ENCODE data around the gene ANXA7. TPM values are rescaled to one million over a fixed set of nuclear protein-coding genes. Genes with fewer than 3 reads are reported as not detected.

The ANXA7 gene
- total RNA-seq, result 54.0 TPM
- polyA plus RNA-seq, result 103 TPM

DNA sequence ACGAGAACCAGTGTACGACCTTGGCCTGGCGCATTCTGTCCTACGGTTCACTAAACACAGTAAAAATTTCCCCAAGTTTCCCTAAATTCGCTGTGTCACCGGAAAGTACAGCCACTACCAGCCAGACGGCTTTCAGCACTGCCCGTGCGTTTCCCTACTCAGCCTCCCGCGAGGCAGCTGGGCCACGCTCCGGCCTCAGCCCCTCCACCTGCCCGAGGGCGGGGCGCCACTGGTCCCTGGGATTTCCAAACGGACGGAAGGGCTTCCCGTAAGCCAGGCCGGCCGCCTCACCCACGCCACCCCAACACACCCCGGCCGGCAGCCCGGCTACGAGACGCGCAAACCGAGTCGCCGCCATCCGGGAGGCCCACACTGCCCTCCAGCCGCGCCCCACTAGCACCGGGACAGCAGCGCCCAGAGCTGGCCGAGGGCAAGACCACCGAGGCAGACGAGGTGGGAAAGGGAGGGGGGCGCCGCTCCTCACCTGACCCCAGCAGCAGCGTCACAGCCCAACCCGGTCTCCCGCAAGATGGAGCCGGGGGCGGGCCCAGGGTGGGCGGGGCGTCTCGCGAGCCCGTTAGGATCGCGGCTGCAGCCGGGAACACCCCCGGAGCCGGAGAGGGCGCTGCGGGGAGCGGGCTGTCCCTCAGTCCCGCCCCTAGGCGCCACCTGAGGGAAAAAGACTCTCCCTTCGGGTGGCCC is at the start of gene ANXA7:
Gene ANXA7, minus strand, starts transcription at position 531 of the 702 bp plus-strand sequence. CDS start 13,202 bp downstream, outside the sequence.
- WGBS, result under 1% methylated on average over 62 of the region's 62 CpGs

DNA sequence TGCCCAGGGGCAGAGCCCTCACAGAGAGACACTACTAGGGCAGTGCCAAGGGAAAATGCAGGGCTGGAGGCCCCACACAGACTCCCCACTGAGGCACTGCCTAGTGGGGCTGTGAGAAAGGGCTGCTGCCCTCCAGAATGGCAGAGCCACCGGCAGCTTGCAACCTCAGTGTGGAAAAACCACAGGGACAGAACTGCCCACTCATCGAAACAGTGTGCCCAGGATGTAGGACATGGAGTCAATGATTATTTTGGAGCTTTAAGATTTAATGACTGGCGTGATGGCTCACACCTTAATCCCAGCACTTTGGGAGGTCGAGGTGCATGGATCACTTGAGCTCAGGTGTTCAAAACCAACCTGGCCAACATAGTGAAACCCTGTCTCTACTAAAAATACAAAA is 47.0 kb upstream of the ANXA7 start:
- DNase-seq (ENCODE audit: extremely low spot score), result no peak
- H3K4me1 ChIP-seq (ENCODE audit: insufficient read depth), result no peaks in the 10 kb centered on the region
- no peaks in the 10 kb centered on the region for H3K36me3 ChIP-seq (ENCODE audit: insufficient read depth)
- H3K27ac ChIP-seq (ENCODE audit: low read depth), result no peak overlapping the region
- H3K4me3 ChIP-seq (ENCODE audit: low read depth, low read length), result no peak overlapping the region
- WGBS, result 96% methylated on average over 4 of the region's 4 CpGs

More for the DNA sequence above, at the start of gene ANXA7:
- DNase-seq (ENCODE audit: extremely low spot score), result peak; percentile 79
- Histone ChIP-seq H3K27ac (ENCODE audit: low read depth) (peak within 1 kb of the TSS; percentile 97), H3K4me3 (ENCODE audit: low read depth, low read length) (peak within 1 kb of the TSS; percentile 83), H3K4me1 (ENCODE audit: insufficient read depth) (no peaks in the 10 kb centered on the region), H3K36me3 (ENCODE audit: insufficient read depth) (peaks cover 2% of the 10 kb centered on the region)

DNA sequence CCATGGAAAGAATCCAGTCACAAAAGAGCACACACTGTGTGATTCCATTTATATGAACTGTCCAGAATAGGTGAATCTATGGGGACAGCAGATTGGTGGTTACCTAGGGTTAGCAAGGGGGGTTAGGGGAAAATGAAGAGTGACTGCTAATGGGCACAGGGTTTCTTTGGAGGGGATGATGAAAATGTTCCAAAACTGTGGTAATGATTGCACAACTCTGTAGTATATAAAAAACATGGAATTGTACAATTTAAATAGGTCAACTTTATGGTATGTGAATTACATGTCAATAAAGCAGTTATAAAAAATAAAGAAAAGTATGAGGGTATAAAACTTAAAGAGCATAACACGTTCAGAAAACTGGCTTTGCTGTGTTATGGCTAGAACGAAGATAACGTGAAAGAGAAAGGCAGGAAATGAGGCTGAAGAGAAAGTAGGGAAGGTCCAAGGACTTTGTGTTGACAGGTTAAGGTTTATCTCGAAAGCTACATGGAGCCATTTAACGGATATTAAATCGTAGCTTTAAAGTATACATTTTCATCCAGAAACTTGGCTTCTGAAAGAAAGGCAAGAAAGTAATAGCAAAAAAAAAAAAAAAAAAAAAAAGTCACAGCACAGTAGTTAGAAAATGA is 45.9 kb upstream of the ANXA7 start:
- H3K36me3 ChIP-seq (ENCODE audit: insufficient read depth), result no peaks in the 10 kb centered on the region
- WGBS, result 82% methylated on average over 6 of the region's 6 CpGs
- no peak overlapping the region for H3K4me3 ChIP-seq (ENCODE audit: low read depth, low read length)
- H3K27ac ChIP-seq (ENCODE audit: low read depth), result no peak overlapping the region
- no peaks in the 10 kb centered on the region for H3K4me1 ChIP-seq (ENCODE audit: insufficient read depth)
- DNase-seq (ENCODE audit: extremely low spot score), result no peak

DNA sequence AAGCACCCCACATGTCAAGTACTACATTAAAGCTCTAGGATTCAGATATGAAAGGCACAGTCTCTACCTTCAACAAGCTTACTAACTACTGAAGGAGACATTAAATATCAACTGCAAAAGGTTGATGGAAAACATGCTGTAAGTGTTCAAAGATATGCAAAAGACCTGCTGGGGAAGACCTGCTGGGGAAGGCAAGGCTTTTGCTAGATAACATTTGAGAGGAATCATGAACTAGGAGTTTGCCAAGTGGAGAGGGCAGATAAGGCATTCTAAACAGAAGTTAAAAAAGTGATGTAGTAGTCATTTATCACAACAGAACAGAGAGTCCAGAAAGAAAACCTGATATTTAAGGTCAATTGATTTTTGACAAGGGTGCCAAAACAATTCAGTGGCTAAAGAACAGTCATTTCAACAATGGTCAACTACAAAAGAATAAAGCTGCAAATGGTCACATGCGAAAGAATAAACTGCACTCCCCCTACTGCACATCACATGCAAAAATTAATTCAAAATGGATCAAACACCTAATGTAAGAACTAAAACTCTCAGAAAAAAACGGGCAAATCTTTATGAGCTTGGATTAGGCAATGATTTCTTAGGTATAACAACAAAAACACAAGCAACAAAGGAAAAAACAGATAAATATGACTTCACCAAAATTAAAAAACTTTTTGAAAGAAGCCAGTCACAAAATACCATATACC is 42.5 kb upstream of the ANXA7 start:
- Histone ChIP-seq H3K4me3 (ENCODE audit: low read depth, low read length) (no peak overlapping the region), H3K4me1 (ENCODE audit: insufficient read depth) (no peaks in the 10 kb centered on the region), H3K36me3 (ENCODE audit: insufficient read depth) (no peaks in the 10 kb centered on the region), H3K27ac (ENCODE audit: low read depth) (no peak overlapping the region)
- DNase-seq (ENCODE audit: extremely low spot score), result no peak
- 89% methylated on average over 2 of the region's 2 CpGs for WGBS

DNA sequence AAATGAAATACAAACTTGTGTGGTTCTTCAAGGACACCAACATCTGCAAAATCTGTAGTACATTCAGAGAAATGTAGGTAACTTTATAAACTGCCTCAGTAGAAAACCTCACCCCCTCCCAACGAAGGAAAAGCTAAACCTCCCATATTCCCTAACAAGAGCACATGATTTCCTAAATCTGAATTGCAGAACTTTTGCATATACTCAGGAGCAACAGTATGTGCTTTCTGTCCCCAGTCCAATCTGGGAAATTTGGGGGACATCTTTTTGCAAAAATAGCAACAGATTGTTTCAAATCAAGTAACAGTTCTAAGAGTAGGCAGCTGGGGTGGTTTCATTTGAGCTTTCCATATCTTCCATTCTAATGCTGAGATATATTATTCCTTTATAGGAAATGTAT is 35.3 kb upstream of the ANXA7 start:
- no peak overlapping the region for H3K4me3 ChIP-seq (ENCODE audit: low read depth, low read length)
- WGBS, result 93% methylated on average over 1 of the region's 1 CpG
- H3K36me3 ChIP-seq (ENCODE audit: insufficient read depth), result peaks cover 4% of the 10 kb centered on the region
- no peaks in the 10 kb centered on the region for H3K4me1 ChIP-seq (ENCODE audit: insufficient read depth)
- no peak overlapping the region for H3K27ac ChIP-seq (ENCODE audit: low read depth)
- DNase-seq (ENCODE audit: extremely low spot score), result no peak

DNA sequence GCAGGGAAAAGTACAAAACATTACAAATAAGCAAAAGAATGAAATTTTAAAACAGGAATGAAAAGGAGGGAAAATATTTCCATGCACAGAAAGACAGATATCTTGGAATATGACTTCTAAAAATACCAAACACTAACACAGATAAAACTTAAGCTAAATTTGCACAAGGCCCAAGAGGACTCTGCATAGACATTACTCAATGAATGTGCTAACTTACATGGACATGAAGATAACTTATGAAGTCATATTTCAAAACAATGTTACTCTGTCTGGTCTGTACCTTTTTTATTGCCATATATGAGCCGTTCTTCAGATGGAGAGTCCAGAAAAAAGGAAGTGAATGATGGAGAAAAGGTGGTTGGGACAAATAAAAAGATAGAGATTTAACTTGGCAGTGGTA is 34.5 kb upstream of the ANXA7 start:
- Histone ChIP-seq H3K36me3 (ENCODE audit: insufficient read depth) (peaks cover 4% of the 10 kb centered on the region), H3K4me1 (ENCODE audit: insufficient read depth) (no peaks in the 10 kb centered on the region), H3K27ac (ENCODE audit: low read depth) (no peak overlapping the region), H3K4me3 (ENCODE audit: low read depth, low read length) (no peak overlapping the region)
- DNase-seq (ENCODE audit: extremely low spot score), result no peak
- 64% methylated on average over 1 of the region's 1 CpG for WGBS

DNA sequence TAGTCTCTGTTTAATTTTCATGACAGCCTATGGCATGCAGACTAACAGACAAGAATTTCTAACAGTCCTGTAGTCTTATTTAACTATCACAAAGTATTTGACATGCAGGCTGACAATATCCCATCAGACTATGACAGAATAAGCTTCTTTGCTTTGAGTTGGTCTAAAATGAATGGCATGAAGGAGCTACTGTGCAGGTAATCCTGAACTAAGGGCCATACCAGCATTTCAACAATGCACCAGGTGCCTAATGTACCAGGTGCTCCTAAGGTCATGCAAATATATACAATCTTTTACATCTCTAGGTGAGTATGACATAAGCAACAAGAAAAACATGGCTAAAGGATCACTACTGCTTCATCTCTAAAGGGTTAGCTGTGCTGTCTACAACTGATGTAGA is 33.1 kb upstream of the ANXA7 start:
- no peak for DNase-seq (ENCODE audit: extremely low spot score)
- H3K4me3 ChIP-seq (ENCODE audit: low read depth, low read length), result no peak overlapping the region
- no peaks in the 10 kb centered on the region for H3K4me1 ChIP-seq (ENCODE audit: insufficient read depth)
- H3K36me3 ChIP-seq (ENCODE audit: insufficient read depth), result peaks cover 4% of the 10 kb centered on the region
- H3K27ac ChIP-seq (ENCODE audit: low read depth), result no peak overlapping the region

DNA sequence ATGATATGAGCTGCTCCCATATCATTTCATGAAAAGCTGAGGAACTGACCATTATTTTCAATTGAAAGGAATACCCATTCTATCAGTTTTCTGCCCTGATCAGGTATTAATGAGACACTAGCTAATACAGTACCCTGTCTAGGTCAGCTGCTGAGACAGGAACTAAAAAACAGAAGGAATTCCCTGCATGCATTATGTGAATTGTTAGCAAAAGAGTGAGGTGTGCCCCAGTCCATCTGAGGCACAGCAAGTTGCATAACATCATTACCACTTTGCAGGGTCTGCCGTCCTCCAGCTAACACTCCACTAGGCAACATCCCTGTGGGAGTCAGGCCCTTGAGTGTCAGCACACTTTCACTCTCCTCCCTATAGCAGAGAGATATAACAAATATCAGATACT is 30.6 kb upstream of the ANXA7 start:
- no peak for DNase-seq (ENCODE audit: extremely low spot score)
- Histone ChIP-seq H3K4me3 (ENCODE audit: low read depth, low read length) (no peak overlapping the region), H3K4me1 (ENCODE audit: insufficient read depth) (no peaks in the 10 kb centered on the region), H3K27ac (ENCODE audit: low read depth) (no peak overlapping the region), H3K36me3 (ENCODE audit: insufficient read depth) (peaks cover 4% of the 10 kb centered on the region)
- WGBS, result 92% methylated on average over 1 of the region's 1 CpG

DNA sequence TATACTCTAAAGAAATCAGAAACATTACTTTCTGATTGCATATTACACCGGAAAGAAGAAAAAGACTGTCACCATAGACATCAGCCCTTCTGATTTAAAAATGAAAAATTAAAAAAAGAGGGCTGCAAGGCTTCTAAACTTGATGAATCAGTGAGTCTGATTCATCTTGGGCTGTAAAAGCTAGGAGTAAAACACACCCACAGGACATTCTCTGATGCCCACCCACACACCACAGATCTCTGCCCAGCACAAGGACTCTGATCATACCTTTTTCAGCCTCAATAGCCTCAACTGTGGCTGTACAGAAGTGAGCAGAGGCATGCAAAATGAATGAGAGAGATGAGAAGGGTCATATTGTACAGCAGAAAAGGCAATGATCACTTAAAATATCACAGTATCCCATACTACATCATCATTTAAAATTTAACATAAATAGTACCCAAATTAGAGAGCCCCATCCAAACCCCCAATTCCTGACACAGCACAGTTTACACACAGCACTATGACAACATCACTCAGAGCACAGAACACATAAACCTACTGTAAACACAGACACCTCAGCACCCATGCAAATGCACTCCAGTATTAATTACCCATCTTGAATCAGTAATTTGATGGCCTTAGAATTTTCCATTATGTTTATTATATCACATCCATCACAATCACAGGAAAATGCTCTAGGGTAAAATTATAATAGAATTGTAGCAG is 25.9 kb upstream of the ANXA7 start:
- no peak for DNase-seq (ENCODE audit: extremely low spot score)
- Histone ChIP-seq H3K36me3 (ENCODE audit: insufficient read depth) (peaks cover 4% of the 10 kb centered on the region), H3K4me3 (ENCODE audit: low read depth, low read length) (no peak overlapping the region), H3K27ac (ENCODE audit: low read depth) (no peak overlapping the region), H3K4me1 (ENCODE audit: insufficient read depth) (no peaks in the 10 kb centered on the region)
- 92% methylated on average over 1 of the region's 1 CpG for WGBS

DNA sequence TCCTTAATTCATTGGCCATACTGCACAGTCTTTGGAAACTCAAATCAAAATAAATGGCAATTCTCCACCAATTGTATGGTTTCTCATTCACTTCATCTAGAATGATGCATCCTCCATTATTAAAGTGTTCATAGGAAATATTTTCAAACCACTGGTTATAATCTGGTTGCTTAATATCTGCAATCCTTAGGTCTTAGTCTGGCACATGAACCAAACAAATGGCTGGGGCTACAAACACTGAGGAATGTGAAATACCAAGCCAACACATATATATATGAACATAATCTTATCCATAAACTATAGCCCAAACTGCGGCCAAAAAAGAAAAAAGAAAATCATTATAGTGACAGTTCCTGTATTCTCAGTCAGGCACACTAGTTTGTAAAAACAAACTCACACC is 25.2 kb upstream of the ANXA7 start:
- 89% methylated on average over 1 of the region's 1 CpG for WGBS
- DNase-seq (ENCODE audit: extremely low spot score), result no peak
- H3K4me3 ChIP-seq (ENCODE audit: low read depth, low read length), result no peak overlapping the region
- H3K4me1 ChIP-seq (ENCODE audit: insufficient read depth), result no peaks in the 10 kb centered on the region
- H3K36me3 ChIP-seq (ENCODE audit: insufficient read depth), result peaks cover 4% of the 10 kb centered on the region
- H3K27ac ChIP-seq (ENCODE audit: low read depth), result no peak overlapping the region

DNA sequence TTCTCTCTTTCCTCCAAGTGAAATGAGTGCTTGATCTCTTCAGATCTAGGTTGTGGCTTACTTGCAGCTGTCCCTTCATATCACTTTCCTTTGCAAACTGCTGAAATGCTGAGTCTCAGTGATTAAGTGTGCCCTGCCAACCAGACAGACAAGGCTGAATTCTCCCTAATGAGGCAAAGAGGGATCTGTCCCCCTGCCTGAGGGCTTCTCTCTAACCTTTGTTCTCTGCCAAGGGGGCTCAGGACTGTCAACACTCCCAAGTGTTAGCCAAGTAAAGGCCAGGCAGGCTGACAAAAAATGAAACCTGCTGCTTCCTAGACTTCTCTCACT is 19.6 kb upstream of the ANXA7 start, which contains the start of gene MSS51:
Gene MSS51, minus strand, starts transcription at position 24 of the 330 bp plus-strand sequence. CDS start 5,277 bp downstream, outside the sequence.
- H3K4me1 ChIP-seq (ENCODE audit: insufficient read depth), result no peaks in the 10 kb centered on the region

DNA sequence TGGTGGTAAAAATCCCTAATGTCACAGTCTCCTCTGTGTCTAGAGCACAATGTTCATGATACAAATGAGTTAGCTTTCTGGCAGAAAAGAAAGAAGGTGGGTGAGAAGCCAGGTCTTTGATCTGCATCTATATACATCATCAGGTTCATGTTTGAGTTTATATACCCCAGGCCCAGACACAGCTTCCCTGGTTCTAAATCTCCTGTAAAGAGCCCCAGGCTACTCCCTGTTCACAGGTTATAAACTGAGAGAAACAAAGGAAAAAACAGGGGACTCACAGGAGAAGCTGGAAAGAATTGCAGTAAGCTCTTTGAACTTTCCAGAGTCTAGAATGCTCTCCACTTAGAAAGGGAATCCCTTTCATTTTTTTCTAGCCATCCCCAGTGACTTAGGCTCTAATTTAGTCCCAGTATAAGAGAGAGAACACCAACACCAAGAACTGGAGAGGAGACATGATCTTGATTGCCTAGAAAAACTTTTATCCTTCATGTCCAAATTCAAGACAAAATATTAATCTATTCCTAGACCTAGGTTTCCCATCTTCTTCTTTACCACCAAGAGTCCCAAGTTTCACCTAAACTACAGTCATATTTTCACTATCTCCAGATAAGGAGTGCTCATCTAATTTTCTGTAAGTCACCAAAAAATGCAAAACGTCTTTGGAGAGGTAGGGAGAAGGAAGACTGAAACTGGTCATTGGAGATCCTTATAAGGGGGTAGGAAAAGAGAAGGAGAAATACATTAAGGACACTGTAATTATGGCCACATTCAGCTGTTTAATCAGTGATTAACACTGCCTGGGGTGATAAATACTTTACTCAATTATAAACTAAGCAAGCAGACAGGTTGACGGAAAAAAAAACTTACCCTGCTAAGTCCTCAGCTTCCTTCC is 19.0 kb upstream of the ANXA7 start:
- Histone ChIP-seq H3K4me3 (ENCODE audit: low read depth, low read length) (no peak overlapping the region), H3K27ac (ENCODE audit: low read depth) (no peak overlapping the region), H3K36me3 (ENCODE audit: insufficient read depth) (peaks cover 4% of the 10 kb centered on the region), H3K4me1 (ENCODE audit: insufficient read depth) (no peaks in the 10 kb centered on the region)
- no peak for DNase-seq (ENCODE audit: extremely low spot score)
- 56% methylated on average over 2 of the region's 2 CpGs for WGBS

More for the DNA sequence above, 19.6 kb upstream of the ANXA7 start, which contains the start of gene MSS51:
- no peak within 1 kb of the TSS for H3K27ac ChIP-seq (ENCODE audit: low read depth)
- no peak within 1 kb of the TSS for H3K4me3 ChIP-seq (ENCODE audit: low read depth, low read length)
- DNase-seq (ENCODE audit: extremely low spot score), result no peak
- H3K36me3 ChIP-seq (ENCODE audit: insufficient read depth), result peaks cover 4% of the 10 kb centered on the region

DNA sequence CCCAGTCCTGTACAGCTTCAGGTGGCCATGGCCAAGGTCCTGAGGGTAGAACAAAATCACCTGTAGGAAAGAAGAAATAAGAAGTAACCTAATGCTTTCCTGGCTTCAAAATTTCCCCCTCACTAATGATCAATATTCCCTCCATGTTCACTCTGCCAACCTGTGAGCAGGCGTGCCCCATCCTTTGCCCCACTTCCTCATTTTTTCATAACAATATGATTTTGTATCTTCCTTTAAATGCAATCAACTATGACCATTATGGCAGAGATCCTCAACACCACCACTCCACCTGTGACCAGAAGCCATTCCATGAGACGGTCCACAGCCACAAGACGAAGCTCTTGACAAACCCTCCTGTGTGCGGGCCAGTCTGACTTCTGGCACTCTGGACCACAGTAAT is 12.5 kb upstream of the ANXA7 start:
- Histone ChIP-seq H3K4me1 (ENCODE audit: insufficient read depth) (no peaks in the 10 kb centered on the region), H3K36me3 (ENCODE audit: insufficient read depth) (no peaks in the 10 kb centered on the region), H3K4me3 (ENCODE audit: low read depth, low read length) (no peak overlapping the region), H3K27ac (ENCODE audit: low read depth) (no peak overlapping the region)
- no peak for DNase-seq (ENCODE audit: extremely low spot score)
- 97% methylated on average over 4 of the region's 4 CpGs for WGBS

Data from urinary bladder (tissue), 4 donors.